GM12878 (cell line): ENCODE data around the gene ROBO1. TPM values are rescaled to one million over a fixed set of nuclear protein-coding genes. Genes with fewer than 3 reads are reported as not detected.

ENCODE experiments used
- ATAC-seq: fragments of 200-7000 bp; cut with Tn5 transposase; 3 replicates; pipeline ENCODE4 v1.9.1; 2020; ENCODE audit warnings: mild to moderate bottlenecking, moderate library complexity
- BruUV-seq: library from RNA; stranded (reverse); fragments of 400-500 nt; replicated peaks from 2 replicates; lab custom pipeline; 2021; lab: Mats Ljungman, UMichigan
- CTCF ChIA-PET: fragments of 300-600 bp; sonication (Branson Sonifier 250); formaldehyde crosslinking; extraction: SDS; loops from one replicate; lab custom pipeline; 2021; ENCODE audit warnings: inconsistent platforms; lab: Yijun Ruan, JAX
- POLR2A ChIA-PET: fragments of 350-600 bp; formaldehyde crosslinking; extraction: SDS; loops from one replicate; lab custom pipeline; 2021; ENCODE audit warnings: inconsistent platforms; lab: Charles Lee
- RAD21 ChIA-PET: fragments of 300-600 bp; sonication (Branson Sonifier 250); formaldehyde crosslinking; loops from one replicate; lab custom pipeline; 2023; ENCODE audit warnings: antibody characterized with exemption; ENCODE audit not compliant: unreplicated experiment; lab: Charles Lee
- SMC1A ChIA-PET: fragments of 300-600 bp; sonication (Branson Sonifier 250); formaldehyde crosslinking; loops from one replicate; lab custom pipeline; 2023; ENCODE audit not compliant: unreplicated experiment, uncharacterized antibody; lab: Charles Lee
- DNase-seq: peaks from one replicate; pipeline ENCODE4 v3.0.0-alpha.2; 2011; ENCODE audit warnings: low read depth, low spot score
- FAIRE-seq: peaks from 3 replicates; lab custom pipeline; 2011; peaks lifted over from hg19 to GRCh38; lab: Jason Lieb, UNC
- H2AFZ ChIP-seq: 2 replicates; pipeline ENCODE4 v1.6.0; 2011; ENCODE audit warnings: low read depth, low read length, control low read depth; ENCODE audit not compliant: control insufficient read depth
- H3K27ac ChIP-seq: 2 replicates; pipeline ENCODE4 v1.5.1; 2011; ENCODE audit warnings: control low read depth; ENCODE audit not compliant: control insufficient read depth, insufficient read depth
- H3K27me3 ChIP-seq, 2 experiments: replicated peaks in 1 of 2; 2 replicates each; pipeline versions ENCODE4 v1.6.0 to v1.6.1; 2011; ENCODE audit warnings: low read length in 1 of 2; ENCODE audit not compliant: control insufficient read depth in 2 of 2, insufficient read depth in 2 of 2
- H3K36me3 ChIP-seq, 2 experiments: 2 replicates each; pipeline ENCODE4 v1.5.1; 2011; ENCODE audit warnings: low read length in 1 of 2; ENCODE audit not compliant: control insufficient read depth in 2 of 2, insufficient read depth in 2 of 2
- H3K4me1 ChIP-seq: 2 replicates; pipeline ENCODE4 v1.6.1; 2011; ENCODE audit warnings: mild to moderate bottlenecking, low read length, moderate library complexity, mixed read lengths; ENCODE audit not compliant: control insufficient read depth, insufficient read depth
- H3K4me2 ChIP-seq: 2 replicates; pipeline ENCODE4 v1.6.0; 2011; ENCODE audit warnings: control low read depth; ENCODE audit not compliant: control insufficient read depth, insufficient read depth
- H3K4me3 ChIP-seq: fragments of 200-600 bp; sonication (generic); 2 replicates; pipeline ENCODE4 v1.5.1; 2016
- H3K79me2 ChIP-seq: 2 replicates; pipeline ENCODE4 v1.6.0; 2011; ENCODE audit warnings: low read length; ENCODE audit not compliant: control insufficient read depth, insufficient read depth
- H3K9ac ChIP-seq: 2 replicates; pipeline ENCODE4 v1.8.0; 2011; ENCODE audit warnings: low read length, control low read depth, mixed read lengths; ENCODE audit not compliant: control insufficient read depth, insufficient read depth
- H3K9me3 ChIP-seq: replicated peaks from 3 replicates; pipeline ENCODE4 v1.5.1; 2011; ENCODE audit warnings: mild to moderate bottlenecking, low read length; ENCODE audit not compliant: control insufficient read depth, insufficient read depth
- H4K20me1 ChIP-seq: 2 replicates; pipeline ENCODE4 v1.6.0; 2011; ENCODE audit not compliant: control insufficient read depth, insufficient read depth
- CBX5 ChIP-seq: sonication (generic); IDR thresholded peaks from 2 replicates; pipeline ENCODE4 v1.6.1; 2016; ENCODE audit warnings: low read depth, moderate library complexity, mild to moderate bottlenecking, inconsistent platforms
- CHD1 ChIP-seq: IDR thresholded peaks from 2 replicates; pipeline ENCODE4 v1.6.1; 2012; ENCODE audit warnings: low read depth, low read length, improper control_type of control experiment
- EGR1 ChIP-seq, 2 experiments: IDR thresholded peaks; 1 replicate in 1 of 2; 2 replicates in 1 of 2; pipeline ENCODE4 v1.6.1; 2011 to 2012; ENCODE audit warnings: low read depth in 2 of 2, low read length in 2 of 2, borderline replicate concordance in 1 of 2, mild to moderate bottlenecking in 1 of 2, moderate library complexity in 1 of 2
- EP300 ChIP-seq, 2 experiments: fragments of 150-350 bp in 1 of 2; IDR thresholded peaks; 2 replicates each; pipeline ENCODE4 v1.6.1; 2011 to 2012; ENCODE audit warnings: low read depth in 2 of 2, low read length in 2 of 2, borderline replicate concordance in 1 of 2, improper control_type of control experiment in 1 of 2, inconsistent platforms in 1 of 2; ENCODE audit not compliant: control insufficient read depth in 1 of 2
- HDAC6 ChIP-seq: fragments of 200-600 bp; sonication (generic); IDR thresholded peaks from one replicate; pipeline ENCODE4 v1.8.0; 2017; ENCODE audit warnings: antibody characterized with exemption; ENCODE audit not compliant: unreplicated experiment
- KAT2A ChIP-seq: conservative IDR thresholded peaks from 2 replicates; pipeline ENCODE4 v1.6.1; 2011; ENCODE audit warnings: low read depth, low read length; ENCODE audit not compliant: control insufficient read depth
- MLLT1 ChIP-seq: fragments of 450-650 bp; IDR thresholded peaks from 2 replicates; pipeline ENCODE4 v1.6.1; 2016; ENCODE audit warnings: mild to moderate bottlenecking
- NR2C1 ChIP-seq: fragments of 450-650 bp; IDR thresholded peaks from 2 replicates; pipeline ENCODE4 v1.6.1; 2017; ENCODE audit warnings: antibody characterized with exemption, mild to moderate bottlenecking, moderate library complexity
- NRF1 ChIP-seq: conservative IDR thresholded peaks from 2 replicates; pipeline ENCODE4 v1.6.1; 2011; ENCODE audit warnings: mild to moderate bottlenecking, low read depth, low read length, improper control_type of control experiment
- POLR2A ChIP-seq: IDR thresholded peaks from 2 replicates; pipeline ENCODE4 v1.6.1; 2011; ENCODE audit warnings: low read depth, mild to moderate bottlenecking, low read length
- POU2F2 ChIP-seq: IDR thresholded peaks from 3 replicates; pipeline ENCODE4 v1.6.1; 2011; ENCODE audit warnings: low read depth, mild to moderate bottlenecking, low read length, borderline replicate concordance
- SMAD5 ChIP-seq: IDR thresholded peaks from 2 replicates; pipeline ENCODE4 v1.6.1; 2016; ENCODE audit warnings: antibody characterized with exemption, low read depth
- SMARCA5 ChIP-seq: fragments of 450-650 bp; IDR thresholded peaks from 2 replicates; pipeline ENCODE4 v1.6.1; 2017; ENCODE audit warnings: mild to moderate bottlenecking
- SREBF2 ChIP-seq: IDR thresholded peaks from 2 replicates; pipeline ENCODE4 v1.6.1; 2012; ENCODE audit warnings: mild to moderate bottlenecking, low read length
- TCF12 ChIP-seq: IDR thresholded peaks from 2 replicates; pipeline ENCODE4 v1.6.1; 2011; ENCODE audit warnings: low read depth, mild to moderate bottlenecking, low read length
- WGBS: methylation state at CpG from one replicate; pipeline ENCODE4 v1.1.6; 2016; ENCODE audit warnings: low lambda C conversion rate; ENCODE audit not compliant: insufficient replicate concordance, insufficient coverage; ENCODE audit errors: missing lambda C conversion rate; 5-methylcytosine and 5-hydroxymethylcytosine counted together
- in situ Hi-C: fragments of 300-500 bp; cut with MboI; formaldehyde crosslinking; loops from 9 replicates; pipeline ENCODE4 v1.14.3; 2018; ENCODE audit warnings: mixed read lengths
- intact Hi-C: fragments of 100-400 bp; cut with micrococcal nuclease; formaldehyde crosslinking; loops from one replicate; pipeline ENCODE4 v1.14.2; 2022; ENCODE audit not compliant: unreplicated experiment
- polyA plus RNA-seq, 11 experiments: library from polyadenylated mRNA; depleted of rRNA in 4 of 11; unstranded in 6 of 11; stranded (reverse) in 5 of 11; fragments of >200 nt; fragmentation: Nextera tagmentation in 4 of 11; fragmentation: Illumina TruSeq in 1 of 11; extraction: Ambion mirVana in 4 of 11; extraction: Trizol in 1 of 11; gene quantifications; 1 replicate in 1 of 11; 2 replicates in 10 of 11; pipeline versions ENCODE4 v1.2.1 to v1.2.3, GENCODE V29; 2011 to 2016; ENCODE audit warnings: inconsistent platforms in 2 of 11, missing spikeins in 2 of 11, low read depth in 1 of 11
- total RNA-seq, 4 experiments: library from RNA; depleted of rRNA in 3 of 4; stranded (reverse); fragments of >200 nt in 3 of 4; fragmentation: Illumina TruSeq in 1 of 4; extraction: Trizol in 1 of 4; gene quantifications; 2 replicates each; pipeline versions ENCODE4 v1.2.1 to v1.2.3, GENCODE V29; 2013 to 2021

ROBO1 gene
- total and polyA plus RNA-seq, 10 of the 15 experiments (the other 5 are each of a cell fraction or from before 2014, with no cell fraction given) = 0.29 to 46.5 (median 1.2) TPM

- ChIA-PET POLR2A (interaction anchor here (0.6 kb wide), 1 partner anchor 10 kb away, joined by 4 read pairs; no protein-coding TSS in a partner anchor), SMC1A (no interaction called here), RAD21 (no interaction called here), CTCF (no interaction called here)
- Histone ChIP-seq H3K27me3 (peaks cover 0 to 3% of the 10 kb centered on the region in 2 experiments; a peak in 2 of 4 replicates), H3K9ac (no peak overlapping the region), H3K79me2 (no peaks in the 10 kb centered on the region), H3K9me3 (no peaks in the 10 kb centered on the region), H3K4me2 (no peak overlapping the region), H3K4me1 (no peaks in the 10 kb centered on the region), H4K20me1 (no peaks in the 10 kb centered on the region), H3K27ac (no peak overlapping the region), H3K4me3 (no peak overlapping the region), H3K36me3 (no peaks in the 10 kb centered on the region), H2AFZ (no peak overlapping the region)
- BruUV-seq = no TSS peak
- intact Hi-C loops = no loop called here
- DNase-seq = no peak
- TF ChIP-seq MLLT1 = no peak
- no peak for TF ChIP-seq CBX5
- FAIRE-seq = no peak
- no peak for ATAC-seq
- in situ Hi-C loops = no loop called here
- 25% methylated on average over 26 of the region's 26 CpGs for WGBS
Observed at GRCh38 chr3:79767194-79767904, 449 bp downstream of the ROBO1 start.

- no peaks in the 10 kb centered on the region for H4K20me1 ChIP-seq
- H3K36me3 ChIP-seq = no peaks in the 10 kb centered on the region
- no peaks in the 10 kb centered on the region for H3K9me3 ChIP-seq
- H3K4me2 ChIP-seq = no peak overlapping the region
- RAD21 ChIA-PET = no interaction called here
- no TSS peak for BruUV-seq
- no peak overlapping the region for H3K9ac ChIP-seq
- FAIRE-seq (no peak), DNase-seq (no peak), ATAC-seq (no peak)
- no peak overlapping the region for H2AFZ ChIP-seq
- H3K79me2 ChIP-seq = no peaks in the 10 kb centered on the region
- H3K4me3 ChIP-seq = no peak overlapping the region
- SMC1A ChIA-PET = no interaction called here
- H3K4me1 ChIP-seq = no peaks in the 10 kb centered on the region
- in situ Hi-C loops = no loop called here
- TF ChIP-seq KAT2A = no peak
- TF ChIP-seq SMARCA5 = no peak
- TF ChIP-seq EGR1 (IDR thresholded peaks at IDR 0.05; ENCODE audit: borderline replicate concordance in 1 of 2, low read depth in 2 of 2, low read length in 2 of 2) = no peak
- TF ChIP-seq CHD1 = no peak
- no peak for TF ChIP-seq POLR2A
- TF ChIP-seq HDAC6 = no peak
- TF ChIP-seq NRF1 = no peak
- TF ChIP-seq TCF12 = no peak
- TF ChIP-seq NR2C1 = no peak
- no peak for TF ChIP-seq SREBF2
- no peak for TF ChIP-seq EP300 (IDR thresholded peaks at IDR 0.05; ENCODE audit: borderline replicate concordance in 1 of 2, control insufficient read depth in 1 of 2, low read depth in 2 of 2, low read length in 2 of 2)
- no peak for TF ChIP-seq SMAD5
- TF ChIP-seq POU2F2 = no peak
- POLR2A ChIA-PET = no interaction called here
- WGBS = 54% methylated on average over 38 of the region's 42 CpGs
- CTCF ChIA-PET = interaction anchor here (0.7 kb wide), 1 partner anchor 176 kb away, joined by 3 read pairs; no protein-coding TSS in a partner anchor
- no peak overlapping the region for H3K27ac ChIP-seq
- H3K27me3 ChIP-seq = peaks cover 0 to 3% of the 10 kb centered on the region in 2 experiments; a peak in 2 of 4 replicates
- intact Hi-C loops = no loop called here
Observed at GRCh38 chr3:79766496-79767193, 1.2 kb downstream of the ROBO1 start.
